Measurements from ENCODE around the gene NRXN3. TPM values are rescaled to one million over a fixed set of nuclear protein-coding genes. Genes with fewer than 3 reads are reported as not detected.

The NRXN3 gene
- total and polyA plus RNA-seq, 2 of the 13 experiments (the other 11 are each of a cell fraction or from before 2014, with no cell fraction given), result 0.03 TPM; not detected in 1

GRCh38 chr14:78848234-78848820 lies 678.2 kb downstream of the NRXN3 start (continued):
- TF ChIP-seq ZNF512 (CRISPR knock-in tag; IDR thresholded peaks at IDR 0.05), result no peak
- TF ChIP-seq CTCF (CRISPR knock-in tag; IDR thresholded peaks at IDR 0.05), result peak; percentile 79

GRCh38 chr14:78849952-78850351 lies 679.8 kb downstream of the NRXN3 start:
- Histone ChIP-seq H3K27me3 (ENCODE audit: control insufficient read depth in 1 of 2, insufficient read depth in 2 of 2, low read length in 2 of 2) (no peaks in the 10 kb centered on the region), H3K9me3 (ENCODE audit: low read length) (no peaks in the 10 kb centered on the region), H3K4me3 (replicated peaks in 1 of 3; ENCODE audit: insufficient read depth in 1 of 3, low read depth in 2 of 3, low read length in 3 of 3) (no peak overlapping the region), H3K27ac (ENCODE audit: extremely low read length, insufficient read depth, low read length) (no peak overlapping the region), H3K9ac (ENCODE audit: insufficient read depth, low read depth, low read length) (no peak overlapping the region), H3K4me1 (ENCODE audit: insufficient read depth, low read length) (no peaks in the 10 kb centered on the region), H3K4me2 (ENCODE audit: low read depth, low read length) (no peak overlapping the region), H2AFZ (ENCODE audit: low read length) (no peak overlapping the region), H3K79me2 (ENCODE audit: insufficient read depth, low read length) (no peaks in the 10 kb centered on the region), H3K36me3 (replicated peaks in 1 of 2; ENCODE audit: control insufficient read depth in 1 of 2, insufficient read depth in 2 of 2, low read length in 2 of 2) (no peaks in the 10 kb centered on the region), H4K20me1 (ENCODE audit: insufficient read depth, low read length) (no peaks in the 10 kb centered on the region)
- ATAC-seq (no peak), FAIRE-seq (no peak), DNase-seq (ENCODE audit: low spot score) (no peak)
- 0% methylated on average over 2 of the region's 2 CpGs for WGBS (ENCODE audit: low lambda C conversion rate)
- ChIA-PET POLR2A (no interaction called here), CTCF (ENCODE audit: low intra/inter-chr PET ratio, low total read pairs) (no interaction called here)
- intact Hi-C loops (cut with micrococcal nuclease; ENCODE audit: unreplicated experiment), result no loop called here
- no TSS peak for BruUV-seq (replicated peaks)
- in situ Hi-C loops (cut with HindIII; ENCODE audit: extremely low pct_ligation_motif_present, low pct_unique_long_range_greater_than_20kb), result loop anchor here (25.0 kb wide), 2 partner anchors 688 to 838 kb away; partner anchors contain the start of gene NRXN3
- TF ChIP-seq ZNF607 (CRISPR knock-in tag; IDR thresholded peaks at IDR 0.05; ENCODE audit: borderline replicate concordance) (no peak), SALL1 (CRISPR knock-in tag; IDR thresholded peaks at IDR 0.05) (no peak), GTF3A (CRISPR knock-in tag; conservative IDR thresholded peaks at IDR 0.05) (no peak), ETS1 (CRISPR knock-in tag; IDR thresholded peaks at IDR 0.05) (no peak), JUN (CRISPR knock-in tag; IDR thresholded peaks at IDR 0.05) (no peak), GATAD2A (CRISPR knock-in tag; IDR thresholded peaks at IDR 0.05) (no peak), HMGXB4 (CRISPR knock-in tag; IDR thresholded peaks at IDR 0.05; ENCODE audit: borderline replicate concordance in 1 of 2, low read depth in 1 of 2) (no peak), MTA3 (CRISPR knock-in tag; IDR thresholded peaks at IDR 0.05) (no peak), MXD3 (CRISPR knock-in tag; IDR thresholded peaks at IDR 0.05) (no peak), SIN3B (IDR thresholded peaks at IDR 0.05; ENCODE audit: low read length) (no peak), HIC2 (CRISPR knock-in tag; IDR thresholded peaks at IDR 0.05; ENCODE audit: low read depth) (no peak)

Measured in HepG2 (cell line).